Transverse colon (tissue), 3 donors: Measurements from ENCODE around the gene EFNA1.

Experiments
- POLR2A ChIP-seq: fragments of 450-650 bp; IDR thresholded peaks from one replicate; pipeline ENCODE4 v1.6.1; 2016; ENCODE audit warnings: antibody characterized with exemption, mild to moderate bottlenecking, moderate library complexity
- TF ChIP-seq, protein P1 (sequence below), 5 experiments: fragments of 200-600 bp in 3 of 5; fragments of 450-650 bp in 2 of 5; sonication (generic) in 3 of 5; IDR thresholded peaks; 1 replicate in 2 of 5; 2 replicates in 3 of 5; pipeline ENCODE4 v1.5.1; 2016 to 2017; ENCODE audit warnings: antibody characterized with exemption in 5 of 5, inconsistent platforms in 3 of 5, mild to moderate bottlenecking in 2 of 5, moderate library complexity in 1 of 5

DNA sequence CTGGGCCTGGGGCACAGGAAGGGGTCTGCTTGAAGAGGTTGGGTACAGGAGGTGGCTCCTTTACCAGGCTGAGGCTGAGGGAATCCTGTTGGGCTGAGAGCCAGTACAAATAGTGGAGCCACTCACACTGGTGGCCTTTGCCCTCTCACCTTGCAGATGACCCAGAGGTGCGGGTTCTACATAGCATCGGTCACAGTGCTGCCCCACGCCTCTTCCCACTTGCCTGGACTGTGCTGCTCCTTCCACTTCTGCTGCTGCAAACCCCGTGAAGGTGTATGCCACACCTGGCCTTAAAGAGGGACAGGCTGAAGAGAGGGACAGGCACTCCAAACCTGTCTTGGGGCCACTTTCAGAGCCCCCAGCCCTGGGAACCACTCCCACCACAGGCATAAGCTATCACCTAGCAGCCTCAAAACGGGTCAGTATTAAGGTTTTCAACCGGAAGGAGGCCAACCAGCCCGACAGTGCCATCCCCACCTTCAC, 6.2 kb downstream of the EFNA1 start:
- TF ChIP-seq, protein P1, sequence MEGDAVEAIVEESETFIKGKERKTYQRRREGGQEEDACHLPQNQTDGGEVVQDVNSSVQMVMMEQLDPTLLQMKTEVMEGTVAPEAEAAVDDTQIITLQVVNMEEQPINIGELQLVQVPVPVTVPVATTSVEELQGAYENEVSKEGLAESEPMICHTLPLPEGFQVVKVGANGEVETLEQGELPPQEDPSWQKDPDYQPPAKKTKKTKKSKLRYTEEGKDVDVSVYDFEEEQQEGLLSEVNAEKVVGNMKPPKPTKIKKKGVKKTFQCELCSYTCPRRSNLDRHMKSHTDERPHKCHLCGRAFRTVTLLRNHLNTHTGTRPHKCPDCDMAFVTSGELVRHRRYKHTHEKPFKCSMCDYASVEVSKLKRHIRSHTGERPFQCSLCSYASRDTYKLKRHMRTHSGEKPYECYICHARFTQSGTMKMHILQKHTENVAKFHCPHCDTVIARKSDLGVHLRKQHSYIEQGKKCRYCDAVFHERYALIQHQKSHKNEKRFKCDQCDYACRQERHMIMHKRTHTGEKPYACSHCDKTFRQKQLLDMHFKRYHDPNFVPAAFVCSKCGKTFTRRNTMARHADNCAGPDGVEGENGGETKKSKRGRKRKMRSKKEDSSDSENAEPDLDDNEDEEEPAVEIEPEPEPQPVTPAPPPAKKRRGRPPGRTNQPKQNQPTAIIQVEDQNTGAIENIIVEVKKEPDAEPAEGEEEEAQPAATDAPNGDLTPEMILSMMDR (IDR thresholded peaks at IDR 0.05): no peak
- no peak for TF ChIP-seq POLR2A
